ENCODE data around the gene ELK1.

ELK1 gene

GRCh38 chrX:47597222-47597621, 53.1 kb downstream of the ELK1 start:
- TF ChIP-seq Cebpa-rat (IDR thresholded peaks at IDR 0.05): no peak

GRCh38 chrX:47596256-47596655, 54.1 kb downstream of the ELK1 start:
- peaks cover 23% of the 10 kb centered on the region for H3K27me3 ChIP-seq
- H3K9me3 ChIP-seq: peaks cover 46% of the 10 kb centered on the region
- H4K20me1 ChIP-seq: no peaks in the 10 kb centered on the region
- H3K4me2 ChIP-seq: no peak overlapping the region
- TF ChIP-seq Cebpa-rat (IDR thresholded peaks at IDR 0.05): no peak
- no peak overlapping the region for H3K27ac ChIP-seq
- no peaks in the 10 kb centered on the region for H3K4me1 ChIP-seq
- H3K36me3 ChIP-seq: no peaks in the 10 kb centered on the region
- no peak overlapping the region for H3K4me3 ChIP-seq
- H3K9ac ChIP-seq: no peak overlapping the region

More at GRCh38 chrX:47597222-47597621, 53.1 kb downstream of the ELK1 start:
- Histone ChIP-seq H3K27ac (no peak overlapping the region), H3K9me3 (peaks cover 46% of the 10 kb centered on the region), H3K4me2 (no peak overlapping the region), H3K4me3 (no peak overlapping the region), H3K36me3 (no peaks in the 10 kb centered on the region), H3K9ac (no peak overlapping the region), H3K4me1 (no peaks in the 10 kb centered on the region), H3K27me3 (peaks cover 23% of the 10 kb centered on the region), H4K20me1 (no peaks in the 10 kb centered on the region)

- no peak overlapping the region for H3K27ac ChIP-seq
- no peaks in the 10 kb centered on the region for H4K20me1 ChIP-seq
- H3K4me3 ChIP-seq: no peak overlapping the region
- peaks cover 46% of the 10 kb centered on the region for H3K9me3 ChIP-seq
- no peak overlapping the region for H3K9ac ChIP-seq
- H3K36me3 ChIP-seq: no peaks in the 10 kb centered on the region
- H3K4me2 ChIP-seq: no peak overlapping the region
- H3K27me3 ChIP-seq: peaks cover 27% of the 10 kb centered on the region
- no peak for TF ChIP-seq Cebpa-rat (IDR thresholded peaks at IDR 0.05)
- peaks cover 2% of the 10 kb centered on the region for H3K4me1 ChIP-seq
Measured at GRCh38 chrX:47595716-47596251, 54.6 kb downstream of the ELK1 start.

- H3K27me3 ChIP-seq: peaks cover 37% of the 10 kb centered on the region
- H3K9ac ChIP-seq: no peak overlapping the region
- no peaks in the 10 kb centered on the region for H4K20me1 ChIP-seq
- peaks cover 27% of the 10 kb centered on the region for H3K9me3 ChIP-seq
- H3K4me3 ChIP-seq: no peak overlapping the region
- no peak overlapping the region for H3K4me2 ChIP-seq
- no peak overlapping the region for H3K27ac ChIP-seq
- H3K4me1 ChIP-seq: peaks cover 11% of the 10 kb centered on the region
- no peak for TF ChIP-seq Cebpa-rat (IDR thresholded peaks at IDR 0.05)
- no peaks in the 10 kb centered on the region for H3K36me3 ChIP-seq
Measured at GRCh38 chrX:47593522-47593921, 56.8 kb downstream of the ELK1 start.

GRCh38 chrX:47590984-47591383, 59.4 kb downstream of the ELK1 start:
- no peak overlapping the region for H3K9ac ChIP-seq
- no peak overlapping the region for H3K4me3 ChIP-seq
- H3K4me1 ChIP-seq: peaks cover 16% of the 10 kb centered on the region
- H3K4me2 ChIP-seq: peak overlapping the region; percentile 42; the same call in 1 of the 2 replicates
- H4K20me1 ChIP-seq: peaks cover 7% of the 10 kb centered on the region; the same call in 1 of the 2 replicates
- TF ChIP-seq Cebpa-rat (IDR thresholded peaks at IDR 0.05): no peak
- H3K36me3 ChIP-seq: no peaks in the 10 kb centered on the region
- H3K27me3 ChIP-seq: peaks cover 49% of the 10 kb centered on the region
- H3K27ac ChIP-seq: no peak overlapping the region
- peaks cover 4% of the 10 kb centered on the region for H3K9me3 ChIP-seq

- H3K4me3 ChIP-seq: no peak overlapping the region
- H3K9me3 ChIP-seq: no peaks in the 10 kb centered on the region
- no peak for TF ChIP-seq Cebpa-rat (IDR thresholded peaks at IDR 0.05)
- H3K4me1 ChIP-seq: peaks cover 26% of the 10 kb centered on the region
- peaks cover 10% of the 10 kb centered on the region; the same call in 1 of the 2 replicates for H4K20me1 ChIP-seq
- H3K9ac ChIP-seq: no peak overlapping the region
- H3K36me3 ChIP-seq: peaks cover 12% of the 10 kb centered on the region
- H3K4me2 ChIP-seq: no peak overlapping the region
- H3K27ac ChIP-seq: no peak overlapping the region
- peaks cover 43% of the 10 kb centered on the region for H3K27me3 ChIP-seq
Measured at GRCh38 chrX:47587906-47588735, 62.2 kb downstream of the ELK1 start.

- no peak for TF ChIP-seq Cebpa-rat (IDR thresholded peaks at IDR 0.05)
- Histone ChIP-seq H3K4me2 (no peak overlapping the region), H3K36me3 (peaks cover 12% of the 10 kb centered on the region), H3K27me3 (peaks cover 43% of the 10 kb centered on the region), H3K27ac (no peak overlapping the region), H4K20me1 (peaks cover 10% of the 10 kb centered on the region; the same call in 1 of the 2 replicates), H3K9me3 (no peaks in the 10 kb centered on the region), H3K4me3 (no peak overlapping the region), H3K4me1 (peaks cover 35% of the 10 kb centered on the region), H3K9ac (no peak overlapping the region)
Measured at GRCh38 chrX:47587091-47587891, 63.1 kb downstream of the ELK1 start.

- H3K4me1 ChIP-seq: peaks cover 43% of the 10 kb centered on the region
- no peak overlapping the region for H3K4me3 ChIP-seq
- no peak overlapping the region for H3K4me2 ChIP-seq
- no peak overlapping the region for H3K9ac ChIP-seq
- peaks cover 42% of the 10 kb centered on the region for H3K27me3 ChIP-seq
- H3K27ac ChIP-seq: no peak overlapping the region
- no peaks in the 10 kb centered on the region for H3K9me3 ChIP-seq
- H3K36me3 ChIP-seq: peaks cover 12% of the 10 kb centered on the region
- TF ChIP-seq Cebpa-rat (IDR thresholded peaks at IDR 0.05): no peak
- peaks cover 10% of the 10 kb centered on the region; the same call in 1 of the 2 replicates for H4K20me1 ChIP-seq
Measured at GRCh38 chrX:47586043-47586787, 64.1 kb downstream of the ELK1 start.
